NCI-H526 treated with DMSO at 0.1 percent for 48 hours (cell line): ENCODE results near the gene NCK2.

Experiments
- DNase-seq: peaks from one replicate; lab custom pipeline; 2025; lab: John Stamatoyannopoulos, UW

The NCK2 gene

DNA sequence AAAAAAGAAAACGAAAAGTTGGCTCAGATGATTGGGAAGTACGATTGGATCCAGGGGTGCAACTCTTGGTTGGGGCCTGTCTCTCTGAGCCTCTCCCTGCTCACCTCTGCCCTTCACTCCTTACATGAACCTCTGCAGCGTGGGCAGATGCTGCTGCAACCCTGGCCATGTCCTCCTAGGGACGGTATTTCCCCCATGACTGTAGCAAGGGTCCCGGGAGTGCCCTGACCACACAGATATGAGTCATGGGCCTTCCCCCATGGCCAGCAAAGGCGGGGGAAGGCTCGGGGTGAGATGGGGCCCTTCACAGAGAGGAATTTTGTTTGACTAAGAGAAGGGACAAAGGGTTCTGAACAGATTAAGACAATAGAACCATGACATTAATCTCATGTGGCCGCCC is 129.0 kb downstream of the NCK2 start:
- DNase-seq = no peak

- DNase-seq = no peak
These were observed 129.8 kb downstream of the NCK2 start for GRCh38 chr2:105874466-105874865.

DNA sequence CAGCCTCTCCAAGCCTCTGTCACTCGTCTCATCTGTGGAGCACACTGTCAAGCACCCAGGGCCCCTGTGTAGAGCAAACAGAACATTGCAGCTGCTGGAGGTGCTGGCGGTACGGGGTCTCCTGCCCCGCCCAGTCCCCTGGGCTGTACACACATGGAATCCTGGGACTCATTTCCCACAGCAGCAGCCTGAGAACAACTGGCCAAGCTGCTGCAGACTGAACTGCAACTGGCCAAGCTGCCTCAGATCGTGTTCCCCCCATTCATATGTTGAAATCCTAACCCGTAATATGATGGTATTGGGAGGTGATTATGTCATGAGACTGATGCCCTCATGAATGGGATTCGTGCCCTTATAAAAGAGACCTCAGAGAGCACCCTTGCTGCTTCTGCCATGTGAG is 130.5 kb downstream of the NCK2 start:
- DNase-seq = no peak

GRCh38 chr2:105876191-105876590 is 131.5 kb downstream of the NCK2 start:
- DNase-seq = no peak

- DNase-seq = no peak
These were observed 133.2 kb downstream of the NCK2 start for GRCh38 chr2:105877945-105878344.

DNA sequence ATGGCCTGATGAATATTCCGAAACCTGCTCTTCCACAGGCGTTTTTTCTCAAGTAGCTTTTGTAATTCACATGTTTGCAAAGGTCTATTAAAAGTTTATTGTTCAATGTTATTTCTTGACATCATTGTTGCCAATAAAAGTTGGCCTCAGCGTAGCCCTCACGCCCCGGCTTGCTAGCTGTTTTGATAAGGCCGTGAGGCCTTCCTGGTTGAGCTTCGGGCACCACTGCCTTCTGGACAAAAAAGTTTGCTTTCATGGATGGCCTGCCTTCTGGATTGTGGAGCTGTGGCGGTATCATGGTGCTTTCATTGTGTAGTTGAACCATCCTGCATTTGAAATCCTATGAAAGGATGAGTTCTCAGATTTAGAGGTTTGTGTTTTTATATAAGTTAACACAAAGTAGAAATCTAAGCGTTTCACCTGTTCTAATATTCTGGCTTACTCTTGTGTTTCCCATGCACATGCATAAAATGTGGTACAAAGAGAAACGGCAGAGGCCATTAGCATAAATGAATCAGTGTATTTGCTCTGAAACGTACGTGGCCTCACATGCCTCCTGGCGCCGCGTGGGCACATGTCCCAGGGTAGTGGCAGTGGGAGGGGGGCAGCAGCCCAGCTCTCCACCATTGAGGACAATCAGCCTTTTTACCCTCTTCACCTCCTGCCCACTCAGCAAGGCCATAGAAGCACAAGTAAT is 134.5 kb downstream of the NCK2 start:
- no peak for DNase-seq

- no peak for DNase-seq
These were observed 135.1 kb downstream of the NCK2 start for GRCh38 chr2:105879803-105880300.

GRCh38 chr2:105880637-105881036 is 135.9 kb downstream of the NCK2 start:
- DNase-seq = no peak

DNA sequence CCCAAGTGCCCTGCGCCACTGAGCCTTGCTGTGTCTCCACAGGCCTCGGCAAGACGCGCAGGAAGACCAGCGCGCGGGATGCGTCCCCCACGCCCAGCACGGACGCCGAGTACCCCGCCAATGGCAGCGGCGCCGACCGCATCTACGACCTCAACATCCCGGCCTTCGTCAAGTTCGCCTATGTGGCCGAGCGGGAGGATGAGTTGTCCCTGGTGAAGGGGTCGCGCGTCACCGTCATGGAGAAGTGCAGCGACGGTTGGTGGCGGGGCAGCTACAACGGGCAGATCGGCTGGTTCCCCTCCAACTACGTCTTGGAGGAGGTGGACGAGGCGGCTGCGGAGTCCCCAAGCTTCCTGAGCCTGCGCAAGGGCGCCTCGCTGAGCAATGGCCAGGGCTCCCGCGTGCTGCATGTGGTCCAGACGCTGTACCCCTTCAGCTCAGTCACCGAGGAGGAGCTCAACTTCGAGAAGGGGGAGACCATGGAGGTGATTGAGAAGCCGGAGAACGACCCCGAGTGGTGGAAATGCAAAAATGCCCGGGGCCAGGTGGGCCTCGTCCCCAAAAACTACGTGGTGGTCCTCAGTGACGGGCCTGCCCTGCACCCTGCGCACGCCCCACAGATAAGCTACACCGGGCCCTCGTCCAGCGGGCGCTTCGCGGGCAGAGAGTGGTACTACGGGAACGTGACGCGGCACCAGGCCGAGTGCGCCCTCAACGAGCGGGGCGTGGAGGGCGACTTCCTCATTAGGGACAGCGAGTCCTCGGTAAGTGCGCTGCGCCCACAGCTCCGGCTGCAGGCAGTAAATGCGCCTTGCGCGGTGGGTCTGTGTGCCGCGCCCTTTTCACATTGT is 136.8 kb downstream of the NCK2 start:
- no peak for DNase-seq

- no peak for DNase-seq
These were observed 137.6 kb downstream of the NCK2 start for GRCh38 chr2:105882341-105882740.

DNA sequence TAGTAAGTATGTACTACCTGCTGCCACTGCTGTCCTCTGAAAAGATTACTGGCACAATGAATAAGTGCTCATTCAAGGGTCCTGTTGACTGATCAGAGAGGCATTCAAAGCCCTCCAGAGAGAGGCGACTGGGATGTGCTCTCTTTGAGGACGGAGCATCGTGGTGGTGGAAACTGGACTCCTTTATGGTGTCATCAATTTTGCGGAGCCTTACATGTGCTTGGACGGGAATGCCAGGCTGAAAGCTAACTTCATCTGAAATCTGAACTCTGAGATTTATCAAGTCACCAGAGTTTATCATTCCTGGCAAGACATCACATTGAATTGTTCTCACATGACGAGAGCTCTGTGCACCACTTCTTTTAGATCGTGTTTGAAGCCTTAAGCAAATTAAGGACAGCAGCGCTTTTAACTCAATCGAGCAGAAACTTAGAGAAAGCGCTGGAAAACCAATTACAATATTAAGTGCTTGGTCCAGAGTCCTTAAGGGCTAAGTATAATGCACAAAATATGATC is 138.3 kb downstream of the NCK2 start:
- DNase-seq = no peak

GRCh38 chr2:105883911-105884694 is 139.4 kb downstream of the NCK2 start:
- no peak for DNase-seq

DNA sequence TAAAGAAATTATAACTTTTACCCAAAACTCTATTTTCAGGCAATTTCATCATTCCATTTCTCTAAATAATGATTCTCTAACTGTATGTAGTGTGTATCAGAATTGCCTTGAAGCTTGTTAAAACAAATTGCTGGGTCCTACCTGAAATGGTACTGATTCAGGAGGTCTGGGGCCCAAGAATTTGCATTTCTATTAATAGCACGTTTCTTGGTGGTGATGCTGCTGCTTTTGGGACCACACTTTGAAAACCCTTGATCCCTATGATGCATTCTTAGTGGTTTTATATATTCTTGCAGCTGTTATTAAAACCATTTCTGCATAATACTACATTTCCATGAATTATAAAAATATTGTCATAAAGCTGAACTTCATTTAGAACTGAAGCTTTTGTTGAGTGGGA is 140.7 kb downstream of the NCK2 start:
- DNase-seq = no peak

DNA sequence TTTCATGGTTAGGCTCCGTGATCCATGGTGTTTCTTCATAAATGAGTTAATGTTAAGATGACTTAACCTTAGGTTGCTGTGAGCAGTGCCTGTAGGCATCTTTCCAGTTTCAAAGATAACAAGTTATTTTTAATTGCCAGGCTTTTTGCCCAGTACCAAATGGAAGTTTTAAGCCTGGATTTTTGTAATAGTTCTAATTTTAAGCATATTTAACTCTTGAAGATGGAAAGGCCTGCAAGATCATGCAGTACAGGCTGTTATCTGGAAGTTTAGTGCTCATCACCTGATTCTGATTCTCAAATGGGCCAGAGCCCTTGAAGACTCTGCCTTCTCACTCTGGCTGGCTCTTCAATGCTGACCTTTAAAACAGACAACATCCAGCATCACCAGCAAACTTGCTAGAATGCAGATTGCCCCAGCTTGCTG is 141.3 kb downstream of the NCK2 start:
- DNase-seq = no peak

DNA sequence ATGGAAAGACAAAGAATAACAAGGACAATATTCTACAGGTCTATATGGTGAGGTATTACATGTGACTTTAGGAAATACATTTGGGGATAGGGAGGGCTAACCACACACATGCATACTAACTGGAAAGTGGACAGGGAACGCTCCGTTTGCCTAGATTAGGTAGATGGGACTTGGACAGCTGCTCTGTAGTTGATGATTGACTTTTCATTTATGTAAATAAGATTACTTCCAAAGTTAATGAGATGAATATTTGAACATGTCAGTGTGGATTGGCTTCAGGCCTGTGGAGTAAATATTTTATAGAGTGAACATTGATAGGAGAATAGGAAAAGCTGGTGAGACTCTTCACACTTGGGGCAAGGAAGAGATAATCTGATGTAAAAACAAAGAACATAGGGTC is 142.0 kb downstream of the NCK2 start:
- DNase-seq = peak; percentile 11

GRCh38 chr2:105887256-105887655 is 142.5 kb downstream of the NCK2 start:
- DNase-seq = no peak

GRCh38 chr2:105888625-105889024 is 143.9 kb downstream of the NCK2 start:
- DNase-seq = no peak

DNA sequence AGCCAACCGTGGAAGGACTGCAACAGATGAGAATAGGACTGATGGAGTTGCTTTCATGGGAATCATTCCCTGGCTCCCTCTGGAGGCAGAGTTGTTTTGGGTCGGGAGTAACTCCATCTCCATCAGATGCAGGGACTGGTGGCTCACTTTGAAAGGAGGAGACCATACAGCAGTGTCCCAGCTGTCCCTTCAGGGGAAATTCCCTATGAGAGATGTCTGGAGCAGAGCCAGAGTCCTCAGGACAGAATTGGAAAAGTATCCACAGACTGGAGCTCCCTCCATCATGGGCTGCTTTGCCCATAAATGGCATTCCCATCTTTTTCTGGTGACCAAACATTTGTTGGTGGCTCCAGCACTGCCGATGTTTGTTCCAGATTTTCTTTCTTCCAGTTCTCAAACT is 144.3 kb downstream of the NCK2 start:
- DNase-seq = no peak

- no peak for DNase-seq
These were observed 145.4 kb downstream of the NCK2 start for GRCh38 chr2:105890111-105890510.

DNA sequence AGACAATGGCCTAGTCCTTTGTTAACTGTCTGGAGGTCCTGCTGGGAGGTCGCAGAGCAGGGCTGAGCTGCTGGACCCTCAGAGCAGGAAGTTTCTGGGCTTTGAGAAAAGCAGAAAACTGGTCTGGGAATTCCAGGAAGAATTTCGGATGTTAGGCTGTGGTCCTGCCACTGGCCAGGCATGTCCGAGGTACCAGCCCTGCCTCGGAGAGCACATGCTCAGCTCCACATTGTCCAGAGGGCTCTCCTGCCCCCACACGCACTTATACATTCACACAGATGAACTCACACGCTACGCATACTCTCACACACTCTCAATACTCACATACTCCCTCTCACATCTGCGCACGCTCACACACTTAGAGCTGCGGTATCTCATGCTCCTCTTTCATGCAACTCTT is 146.1 kb downstream of the NCK2 start:
- no peak for DNase-seq

DNA sequence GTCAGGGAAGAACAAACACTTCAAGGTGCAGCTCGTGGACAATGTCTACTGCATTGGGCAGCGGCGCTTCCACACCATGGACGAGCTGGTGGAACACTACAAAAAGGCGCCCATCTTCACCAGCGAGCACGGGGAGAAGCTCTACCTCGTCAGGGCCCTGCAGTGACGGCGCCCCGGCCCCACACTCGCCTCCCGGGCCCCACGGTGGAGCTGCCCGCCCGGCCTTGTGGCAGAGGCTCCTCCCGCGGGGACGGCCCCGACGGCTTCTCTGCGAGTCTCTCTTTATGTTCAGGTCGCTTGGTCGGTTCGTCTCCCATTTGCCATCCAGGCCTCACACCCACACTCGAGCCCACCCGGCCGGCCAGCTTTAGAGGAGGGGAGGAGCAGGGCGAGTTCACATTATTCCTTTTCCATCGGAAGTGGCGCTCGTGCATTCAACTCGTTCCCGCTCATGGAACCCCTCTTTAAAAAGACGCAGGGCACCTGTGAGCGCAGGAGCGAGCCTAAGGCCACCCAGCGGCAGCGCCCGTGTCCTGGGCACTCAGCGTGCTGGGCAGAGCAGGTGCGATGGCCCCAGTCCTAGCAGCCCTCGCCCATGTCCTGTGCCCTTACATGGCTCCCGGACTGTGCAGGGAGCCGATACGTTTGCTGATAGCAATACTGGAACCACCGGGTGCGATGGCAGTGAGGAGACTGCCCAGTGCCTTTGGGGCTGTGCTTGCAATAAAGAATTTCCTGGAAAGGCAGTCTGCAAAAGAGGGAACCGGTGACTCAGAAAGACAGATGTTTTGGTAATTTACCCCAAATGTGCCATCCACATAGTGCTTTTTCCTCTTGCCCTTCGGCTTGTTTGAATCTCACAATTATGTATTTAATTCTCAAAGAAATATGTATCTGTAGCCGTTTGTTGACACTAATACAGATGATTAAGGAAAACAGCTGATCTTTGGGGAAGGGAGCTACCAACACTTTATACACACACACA is 148.6 kb downstream of the NCK2 start:
- DNase-seq = no peak
